Transverse colon (tissue), 4 donors: Measurements from ENCODE around the gene TRABD2A.

Experiments used
- EP300 ChIP-seq: sonication (generic); formaldehyde crosslinking; IDR thresholded peaks from one replicate; pipeline ENCODE4 v1.6.1; 2017; ENCODE audit warnings: antibody characterized with exemption, low read depth
- POLR2A ChIP-seq: fragments of 450-650 bp; IDR thresholded peaks from one replicate; pipeline ENCODE4 v1.6.1; 2016; ENCODE audit warnings: antibody characterized with exemption, mild to moderate bottlenecking, moderate library complexity
- POLR2AphosphoS5 ChIP-seq, 3 donors: sonication (generic); formaldehyde crosslinking; IDR thresholded peaks; one replicate each; pipeline ENCODE4 v1.6.1; 2016; ENCODE audit warnings: antibody characterized with exemption in 3 of 3
- TF ChIP-seq, protein P1 (sequence below), 5 experiments: fragments of 200-600 bp in 3 of 5; fragments of 450-650 bp in 2 of 5; sonication (generic) in 3 of 5; IDR thresholded peaks; 1 replicate in 2 of 5; 2 replicates in 3 of 5; pipeline ENCODE4 v1.5.1; 2016 to 2017; ENCODE audit warnings: antibody characterized with exemption in 5 of 5, inconsistent platforms in 3 of 5, mild to moderate bottlenecking in 2 of 5, moderate library complexity in 1 of 5

DNA sequence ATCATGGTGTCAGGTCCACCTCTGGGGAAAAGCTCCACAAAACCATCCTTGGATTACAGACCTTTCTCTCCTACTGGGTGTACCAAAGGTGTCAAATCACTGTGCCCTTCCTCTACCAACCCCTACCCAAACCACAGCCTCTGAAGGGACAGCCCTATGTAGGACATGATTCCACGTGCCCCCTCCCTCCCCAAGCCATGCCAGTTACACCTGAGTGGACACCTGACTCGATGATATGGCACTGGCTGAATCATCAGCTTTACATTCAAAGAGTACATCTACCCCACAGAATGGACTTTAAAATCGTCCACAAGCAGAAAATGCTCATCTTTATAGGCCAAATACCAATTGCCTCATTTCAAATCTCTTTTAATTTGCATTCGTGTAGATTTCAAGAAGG lies 26.0 kb downstream of the TRABD2A start:
- TF ChIP-seq, protein P1, sequence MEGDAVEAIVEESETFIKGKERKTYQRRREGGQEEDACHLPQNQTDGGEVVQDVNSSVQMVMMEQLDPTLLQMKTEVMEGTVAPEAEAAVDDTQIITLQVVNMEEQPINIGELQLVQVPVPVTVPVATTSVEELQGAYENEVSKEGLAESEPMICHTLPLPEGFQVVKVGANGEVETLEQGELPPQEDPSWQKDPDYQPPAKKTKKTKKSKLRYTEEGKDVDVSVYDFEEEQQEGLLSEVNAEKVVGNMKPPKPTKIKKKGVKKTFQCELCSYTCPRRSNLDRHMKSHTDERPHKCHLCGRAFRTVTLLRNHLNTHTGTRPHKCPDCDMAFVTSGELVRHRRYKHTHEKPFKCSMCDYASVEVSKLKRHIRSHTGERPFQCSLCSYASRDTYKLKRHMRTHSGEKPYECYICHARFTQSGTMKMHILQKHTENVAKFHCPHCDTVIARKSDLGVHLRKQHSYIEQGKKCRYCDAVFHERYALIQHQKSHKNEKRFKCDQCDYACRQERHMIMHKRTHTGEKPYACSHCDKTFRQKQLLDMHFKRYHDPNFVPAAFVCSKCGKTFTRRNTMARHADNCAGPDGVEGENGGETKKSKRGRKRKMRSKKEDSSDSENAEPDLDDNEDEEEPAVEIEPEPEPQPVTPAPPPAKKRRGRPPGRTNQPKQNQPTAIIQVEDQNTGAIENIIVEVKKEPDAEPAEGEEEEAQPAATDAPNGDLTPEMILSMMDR (IDR thresholded peaks at IDR 0.05) = no peak
- no peak for TF ChIP-seq POLR2A
- TF ChIP-seq EP300 = no peak
- TF ChIP-seq POLR2AphosphoS5 (IDR thresholded peaks at IDR 0.05) = no peak
